ENCODE data around the gene ANKRD63.
A peak's percentile ranks its signal among the peaks of the same experiment; 100 is the strongest.

The ANKRD63 gene

DNA sequence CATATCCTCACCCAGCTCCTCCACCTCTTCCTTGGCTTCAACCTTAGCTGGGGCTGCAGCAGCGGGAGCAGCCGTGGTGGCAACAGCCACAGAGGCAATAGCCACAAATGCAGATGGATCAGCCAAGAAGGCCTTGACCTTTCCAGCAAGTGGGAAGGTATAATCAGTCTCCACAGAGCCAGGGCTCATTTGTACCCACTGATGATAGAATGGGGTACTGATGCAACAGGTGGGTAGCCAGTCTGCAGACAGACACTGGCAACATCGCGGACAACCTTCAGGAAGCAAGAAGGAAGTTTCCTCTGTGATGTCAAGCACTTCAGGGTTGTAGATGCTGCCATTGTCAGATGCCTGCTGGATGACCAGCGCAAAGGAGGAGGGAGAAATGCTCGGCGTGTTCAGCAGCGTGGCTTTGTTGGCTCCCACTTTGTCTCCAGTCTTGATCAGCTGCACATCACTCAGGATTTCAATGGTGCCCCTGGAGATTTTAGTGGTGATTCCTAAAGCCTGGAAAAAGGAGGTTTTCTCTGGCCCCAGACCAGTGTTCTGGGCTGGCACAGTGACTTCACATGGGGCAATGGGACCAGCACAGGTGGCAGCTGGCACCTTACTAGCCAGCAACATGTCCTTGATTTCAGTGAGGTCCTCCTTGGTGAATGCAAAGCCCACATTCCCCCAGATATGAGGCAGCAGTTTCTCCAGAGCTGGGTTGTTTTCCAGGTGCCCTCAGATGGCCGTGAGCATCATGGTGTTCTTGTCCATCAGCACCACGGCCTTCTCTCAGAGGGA lies 29.7 kb upstream of the ANKRD63 start:
- DNase-seq = no peak

DNA sequence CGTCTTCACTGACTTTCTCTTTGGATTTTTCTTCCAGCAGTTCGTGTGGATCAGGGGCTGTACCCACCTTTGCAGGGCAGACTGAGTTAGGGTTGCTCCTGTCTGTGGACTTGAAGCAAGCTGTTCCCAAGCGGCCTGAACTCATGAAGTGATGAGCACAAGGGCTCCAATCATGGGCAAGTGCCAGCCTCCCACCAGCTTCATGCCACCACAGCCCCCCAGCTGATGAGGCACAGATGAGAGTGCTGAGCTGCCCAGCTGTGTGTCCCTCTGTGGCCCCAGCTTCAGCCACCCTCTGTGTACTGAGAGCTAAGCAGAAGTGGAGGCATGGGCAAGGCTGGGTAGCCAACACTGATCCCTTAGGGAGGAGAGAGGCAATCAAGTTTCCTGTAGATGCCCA lies 28.1 kb upstream of the ANKRD63 start:
- DNase-seq = no peak

DNA sequence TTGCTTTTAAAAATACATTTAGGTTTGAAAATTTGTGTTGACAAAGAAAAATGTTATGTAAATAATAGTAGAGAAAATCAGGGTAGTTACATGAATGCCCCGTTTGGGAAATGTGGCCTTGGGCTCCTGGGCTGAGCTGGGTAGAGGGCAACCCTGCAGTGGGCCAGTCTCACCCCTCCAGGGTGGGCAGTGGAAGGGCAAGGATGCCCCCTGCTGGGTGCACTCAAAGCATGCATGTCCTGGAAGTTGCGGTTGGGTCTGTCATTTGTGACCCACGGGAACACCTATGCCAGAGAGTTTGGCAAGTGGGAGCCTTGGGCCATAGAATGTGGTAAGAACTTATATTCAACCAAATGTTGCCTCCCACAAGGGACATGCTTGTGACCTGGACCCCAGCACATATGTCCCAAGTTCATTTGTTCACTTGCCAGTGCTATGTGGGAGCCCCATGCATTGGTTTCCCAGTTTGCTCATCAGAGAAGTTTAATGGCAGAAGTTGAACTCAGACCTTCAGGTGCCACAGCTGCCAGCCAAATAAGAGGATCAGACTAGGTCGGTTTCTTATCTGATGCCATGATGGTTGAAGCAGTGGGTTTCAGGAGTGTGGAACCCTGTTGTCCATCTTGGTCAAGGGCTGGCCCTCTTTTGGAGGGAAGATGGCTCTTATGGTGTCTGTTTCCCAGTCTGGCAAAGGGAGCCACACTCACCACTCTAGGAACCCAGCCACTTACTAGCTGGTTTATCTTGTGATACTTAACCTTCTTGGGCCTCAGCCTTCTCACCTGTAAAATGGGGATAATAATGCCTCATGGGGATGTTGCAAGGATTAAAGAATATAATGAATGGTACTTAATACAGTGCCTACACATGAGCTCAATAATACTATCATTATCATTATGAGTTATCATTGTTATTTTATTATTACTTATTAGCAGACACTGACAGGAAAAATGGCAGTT lies 27.4 kb upstream of the ANKRD63 start:
- peak; percentile 57 for DNase-seq

DNA sequence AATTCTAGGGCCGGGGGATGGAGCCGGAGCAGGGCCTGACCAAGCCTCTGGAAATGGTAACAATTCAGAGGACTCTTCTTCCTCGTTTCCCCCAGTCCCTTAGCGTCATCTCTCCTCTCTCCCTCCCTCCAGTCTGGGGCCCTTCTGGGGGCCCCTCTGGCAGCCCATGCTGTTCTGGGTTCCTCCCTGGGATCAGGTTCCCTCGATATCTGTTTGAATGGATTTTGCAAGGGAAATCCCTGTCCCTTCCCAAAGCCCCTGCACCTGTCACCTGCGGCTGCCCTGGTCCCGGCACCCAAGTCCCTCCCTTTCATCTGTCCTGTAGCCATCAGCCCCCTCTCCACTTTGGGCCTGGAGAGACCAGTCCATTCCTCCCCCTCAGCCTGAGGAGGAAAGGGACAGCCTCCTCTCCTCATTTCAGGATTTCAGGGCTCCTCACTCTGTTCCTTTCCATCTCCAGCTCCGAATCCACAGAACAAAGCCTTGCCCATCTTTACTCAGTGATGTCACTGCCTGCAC lies 26.5 kb upstream of the ANKRD63 start:
- no peak for DNase-seq

DNA sequence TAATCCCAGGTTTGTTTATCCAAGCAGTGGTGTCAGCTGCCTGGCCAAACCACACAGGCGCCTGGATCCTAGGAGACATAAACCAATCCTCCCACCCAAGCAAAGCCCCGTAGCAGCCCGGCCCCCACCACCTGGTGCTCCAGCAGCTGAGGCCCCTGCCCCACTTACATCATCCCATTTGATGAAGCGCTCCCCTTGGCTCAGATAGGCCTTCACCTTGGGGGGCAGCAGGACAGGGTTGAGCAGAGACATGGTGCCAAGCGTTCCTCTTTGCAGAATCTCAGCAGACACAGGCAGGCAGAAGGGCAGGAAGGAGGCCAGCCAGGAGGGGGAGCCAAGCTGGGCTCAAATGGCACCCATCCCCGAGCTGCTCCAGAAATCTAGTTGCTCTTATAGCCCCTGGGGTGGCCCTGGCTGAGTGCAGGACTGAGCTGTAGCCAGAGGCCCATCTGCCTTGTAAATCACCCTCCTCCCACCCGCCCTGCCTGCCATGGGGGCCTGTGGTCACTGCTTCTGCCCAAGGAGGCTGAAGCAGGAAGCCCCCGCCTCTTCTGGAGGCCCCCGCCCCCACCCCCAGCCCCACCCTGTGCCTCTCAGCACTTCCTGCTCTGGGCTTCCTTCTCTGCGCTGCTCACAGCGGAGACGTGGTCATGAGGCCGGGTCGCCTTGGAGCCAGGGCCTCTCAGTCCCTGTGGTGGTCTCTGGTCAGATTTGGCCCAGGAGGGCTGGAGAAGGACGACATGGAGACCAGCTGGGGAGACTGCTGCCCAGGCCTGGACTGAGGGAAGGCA lies 24.8 kb upstream of the ANKRD63 start, which contains the start of gene PLCB2:
PLCB2 (minus strand) TSS at position 515 of the 791 bp plus-strand sequence; CDS start at position 252, 263 bp downstream.
- DNase-seq = peak; percentile 66

DNA sequence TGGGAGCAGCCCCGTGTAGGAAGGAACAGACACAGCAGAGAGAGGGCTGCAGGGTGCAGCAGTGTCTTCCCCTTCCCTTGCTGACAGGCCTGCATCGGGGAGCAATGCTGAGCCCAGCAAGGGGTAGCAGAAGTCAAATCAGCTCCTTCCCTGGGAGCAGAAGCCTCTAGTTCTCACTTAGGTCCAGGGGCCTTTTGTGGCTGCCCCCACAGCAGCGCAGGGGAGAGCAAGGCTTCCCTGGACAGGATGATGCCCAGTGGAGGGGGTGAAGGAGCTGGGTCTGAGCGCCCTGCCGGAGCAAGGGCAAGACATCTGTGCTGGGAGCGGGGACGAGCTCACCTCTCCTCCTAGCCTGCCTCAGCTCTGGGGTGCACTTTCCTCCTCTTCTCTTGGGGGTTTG lies 24.0 kb upstream of the ANKRD63 start:
- no peak for DNase-seq

DNA sequence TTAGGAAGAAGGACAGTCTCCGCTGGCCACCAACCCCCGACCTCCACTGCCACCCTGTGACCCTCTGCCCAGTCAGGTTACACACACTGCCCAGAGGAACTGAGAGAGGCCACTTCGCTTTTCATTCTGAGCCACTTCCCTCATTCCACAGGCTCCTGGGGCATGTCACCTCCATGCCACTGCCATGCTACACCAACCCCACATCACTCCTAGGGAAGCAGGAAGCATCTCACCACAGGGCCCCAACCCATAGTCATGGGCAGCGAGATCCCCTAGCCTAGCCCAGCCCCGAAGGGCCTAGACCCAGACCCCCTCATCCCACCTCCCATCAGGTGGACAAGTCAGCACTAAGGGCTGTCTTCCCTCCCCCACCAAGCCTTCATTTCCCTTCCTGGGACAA lies 23.5 kb upstream of the ANKRD63 start:
- no peak for DNase-seq

DNA sequence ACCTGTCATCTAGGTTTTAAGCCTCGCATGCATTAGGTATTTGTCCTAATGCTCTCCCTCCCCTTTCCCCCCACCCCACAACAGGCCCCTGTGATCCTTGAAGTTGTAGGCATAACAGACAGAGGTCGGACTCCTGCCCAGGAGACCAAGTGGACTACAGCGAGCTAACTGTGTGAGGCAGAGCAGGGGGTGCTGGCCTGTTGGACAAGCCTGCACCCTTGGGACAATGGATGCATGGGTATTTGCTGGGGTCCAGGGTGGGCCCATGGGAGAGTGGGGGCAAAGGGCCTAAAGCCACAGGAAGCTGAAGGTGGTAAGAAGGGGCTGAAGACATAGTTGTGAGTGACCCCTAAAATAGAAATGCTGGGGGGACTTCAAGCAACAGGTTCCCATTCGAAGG lies 22.4 kb upstream of the ANKRD63 start:
- DNase-seq = no peak

DNA sequence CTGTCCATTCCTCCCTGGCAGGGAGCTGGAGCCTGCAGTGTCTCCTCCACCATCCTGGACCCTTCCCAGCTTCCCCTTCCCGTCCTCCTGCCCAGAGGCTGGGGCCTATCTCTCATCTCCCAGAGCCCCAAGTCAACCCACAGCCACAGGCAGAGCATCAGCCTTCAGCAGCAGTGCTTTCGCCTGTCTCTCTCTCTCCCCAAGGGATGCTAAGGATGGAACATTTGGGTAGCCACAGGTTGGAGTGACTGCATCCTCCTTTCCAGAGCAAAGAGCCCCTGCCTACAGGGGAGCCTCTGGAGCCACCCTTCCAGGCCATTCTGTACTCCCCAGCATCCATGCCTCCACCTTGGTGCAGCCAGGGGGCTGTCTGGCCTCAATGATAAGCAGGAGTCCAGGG lies 20.7 kb upstream of the ANKRD63 start:
- no peak for DNase-seq

DNA sequence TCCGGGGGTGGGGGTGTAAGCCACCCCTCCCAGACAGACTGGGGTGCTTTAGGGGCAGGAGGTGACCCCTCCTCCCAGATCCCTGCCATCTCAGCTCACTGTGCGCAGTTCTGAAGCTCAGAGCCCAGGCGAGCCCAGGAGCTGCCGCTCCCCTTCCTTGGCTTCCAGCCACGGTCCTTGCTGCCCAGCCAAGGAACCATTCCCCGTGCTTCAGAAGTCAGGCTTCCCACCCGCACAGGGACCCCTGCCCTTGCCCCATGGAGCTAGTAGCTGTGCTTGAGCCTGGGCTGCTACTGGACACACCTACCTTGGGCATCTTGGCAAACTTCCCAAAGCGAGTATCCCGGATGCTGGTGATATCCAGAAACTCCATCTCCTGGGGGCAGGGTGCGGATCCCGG lies 20.1 kb upstream of the ANKRD63 start:
- no peak for DNase-seq

DNA sequence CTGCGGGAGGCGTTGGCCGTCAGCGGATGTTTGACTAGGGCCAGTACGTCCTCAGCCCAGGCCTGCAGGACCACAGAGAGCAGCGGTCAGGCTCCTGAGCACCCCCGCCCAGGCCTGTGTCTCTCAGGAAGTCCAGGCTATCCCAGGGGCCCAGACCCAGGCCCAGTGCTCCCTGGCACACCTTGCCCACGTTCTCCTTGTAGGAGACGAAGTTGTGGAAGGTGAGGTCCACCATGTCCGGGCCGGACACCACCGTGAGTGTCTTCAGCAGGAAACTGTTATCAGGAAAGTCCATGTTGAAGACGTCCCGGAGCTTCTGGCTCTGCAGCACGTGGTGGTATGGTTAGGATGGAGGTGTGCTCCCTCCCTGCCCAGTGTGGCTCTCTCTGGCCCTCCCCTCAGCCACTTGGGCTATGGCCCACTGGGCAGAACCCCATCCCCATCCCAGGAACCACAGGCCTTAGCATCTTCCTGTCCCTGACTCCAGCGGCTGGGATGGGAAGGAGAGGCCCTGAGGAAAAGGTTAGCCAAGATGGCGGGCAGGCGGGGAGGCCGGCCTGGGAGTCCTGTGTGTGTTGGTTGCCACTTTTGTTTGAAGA lies 19.5 kb upstream of the ANKRD63 start:
- DNase-seq = no peak

DNA sequence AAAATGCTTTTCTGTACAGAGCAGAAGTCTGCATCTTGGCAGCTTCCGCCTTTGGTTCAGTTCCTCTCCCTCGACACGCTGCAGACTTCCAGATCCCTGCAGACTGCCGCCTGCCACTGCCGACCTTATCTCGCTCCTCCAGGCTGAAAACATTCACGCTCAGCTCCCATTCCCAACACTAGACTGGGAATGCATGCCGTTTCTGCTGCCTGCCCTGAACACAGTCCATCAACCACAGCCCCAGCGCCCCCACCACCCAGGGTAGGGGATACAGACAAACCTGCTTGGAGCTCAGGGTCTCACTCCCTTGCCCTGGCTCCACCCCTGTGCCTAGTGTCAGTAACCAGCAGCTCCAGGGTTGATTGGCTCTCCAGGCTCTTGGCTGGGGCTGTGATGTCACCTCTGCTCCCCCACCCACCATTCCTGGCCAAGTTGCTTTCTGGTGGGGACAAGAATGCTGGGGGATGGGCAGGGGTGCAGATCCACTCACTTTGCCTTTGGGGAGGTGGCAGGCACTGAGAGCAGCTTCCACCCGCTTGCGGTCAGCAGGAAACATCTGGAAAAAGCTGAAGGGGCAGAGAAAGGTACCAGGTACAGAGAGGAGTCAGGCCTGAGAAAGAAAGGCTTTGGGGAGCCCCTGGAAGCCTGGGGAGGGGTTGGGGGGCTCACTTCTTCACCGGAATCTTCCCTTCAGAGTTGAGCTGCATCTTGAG lies 18.8 kb upstream of the ANKRD63 start:
- DNase-seq = no peak

DNA sequence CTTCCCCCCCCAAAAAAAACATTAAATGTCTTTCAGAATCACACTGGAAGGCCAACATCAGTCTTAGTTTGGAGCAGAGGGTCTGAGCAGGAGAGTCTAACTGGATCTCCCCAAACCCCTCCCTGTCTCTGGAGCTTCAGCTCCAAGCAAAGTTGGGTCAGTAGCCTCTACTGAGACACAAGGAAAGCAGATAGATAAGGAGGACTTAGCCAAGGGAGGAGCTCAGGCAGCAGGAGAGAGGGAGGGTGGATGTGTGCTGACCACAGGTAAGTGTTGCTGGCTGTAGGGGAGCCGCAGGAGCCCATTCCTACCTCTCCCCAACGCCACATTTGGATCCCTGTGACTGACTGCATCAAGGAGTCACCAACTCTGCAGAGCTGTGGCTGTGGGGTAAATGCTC lies 17.9 kb upstream of the ANKRD63 start:
- no peak for DNase-seq

DNA sequence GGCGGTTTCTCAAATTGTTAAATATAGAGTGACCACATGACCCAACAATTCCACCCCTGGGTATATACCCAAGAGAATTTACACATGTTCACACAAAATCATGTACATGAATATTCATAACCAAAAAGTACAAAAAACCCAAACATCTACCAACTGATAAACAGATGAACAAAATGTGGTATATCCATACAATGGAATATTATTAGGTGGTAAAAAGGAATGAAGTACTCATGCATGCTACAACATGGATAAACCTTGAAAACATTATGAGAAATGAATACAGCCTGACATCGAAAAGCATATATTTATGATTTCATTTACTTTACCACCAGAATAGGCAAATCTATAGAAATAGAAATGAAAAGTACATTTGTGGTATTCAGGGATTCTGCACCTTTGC lies 17.5 kb upstream of the ANKRD63 start:
- DNase-seq = no peak

DNA sequence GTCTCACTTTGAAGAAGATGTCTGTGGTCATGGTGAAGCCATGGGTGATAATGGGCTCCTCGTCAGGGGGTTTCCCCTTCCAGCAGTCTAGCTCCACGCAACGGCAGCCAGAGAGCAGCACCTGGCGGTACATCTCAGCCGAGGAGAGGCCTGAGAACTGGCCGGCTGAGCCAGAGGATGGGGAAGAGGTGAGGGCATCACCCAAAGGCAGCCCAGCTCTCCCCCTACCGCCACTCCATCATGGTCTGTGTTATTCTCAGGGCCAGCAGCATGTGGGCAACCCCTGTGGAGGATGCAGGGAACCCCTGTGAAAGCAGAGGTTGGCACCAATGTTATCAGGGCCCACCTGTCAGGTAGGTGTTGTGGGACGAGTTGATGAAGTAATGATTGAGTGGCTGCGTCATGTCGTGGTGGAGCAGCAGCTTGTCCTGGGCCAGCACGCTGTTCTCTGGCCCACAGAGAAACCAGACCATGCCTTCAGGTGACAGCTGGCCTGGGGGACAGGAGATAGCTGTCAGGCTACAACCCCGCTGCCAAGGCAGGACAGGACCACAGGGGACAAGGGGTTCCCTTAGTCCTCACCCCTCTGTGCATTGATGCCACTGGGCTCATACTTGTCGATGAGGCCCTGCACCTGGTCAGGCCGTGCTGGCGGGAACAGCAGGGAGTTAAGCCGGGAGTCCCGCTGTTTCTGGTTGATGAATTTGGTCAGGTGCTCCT lies 15.5 kb upstream of the ANKRD63 start:
- DNase-seq = no peak

DNA sequence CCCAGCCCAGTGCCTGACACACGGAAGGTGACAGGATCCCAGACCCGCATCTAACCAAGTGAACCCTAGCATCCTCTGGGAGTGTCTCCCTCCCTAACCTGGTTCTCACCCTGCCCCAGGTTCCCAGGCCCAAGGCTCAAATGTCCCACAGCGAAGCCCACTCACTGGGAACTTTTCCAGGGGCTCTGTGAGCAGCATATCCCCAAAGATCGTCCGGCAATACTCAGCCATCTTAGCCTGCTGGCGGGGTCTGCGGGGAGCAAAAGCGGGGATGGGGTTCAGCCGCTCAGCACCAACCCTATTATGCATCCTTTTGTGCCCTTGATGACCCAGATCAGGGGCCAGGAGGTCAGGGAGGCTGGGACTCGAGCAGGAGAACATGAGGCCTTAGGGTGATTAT lies 14.5 kb upstream of the ANKRD63 start:
- no peak for DNase-seq

DNA sequence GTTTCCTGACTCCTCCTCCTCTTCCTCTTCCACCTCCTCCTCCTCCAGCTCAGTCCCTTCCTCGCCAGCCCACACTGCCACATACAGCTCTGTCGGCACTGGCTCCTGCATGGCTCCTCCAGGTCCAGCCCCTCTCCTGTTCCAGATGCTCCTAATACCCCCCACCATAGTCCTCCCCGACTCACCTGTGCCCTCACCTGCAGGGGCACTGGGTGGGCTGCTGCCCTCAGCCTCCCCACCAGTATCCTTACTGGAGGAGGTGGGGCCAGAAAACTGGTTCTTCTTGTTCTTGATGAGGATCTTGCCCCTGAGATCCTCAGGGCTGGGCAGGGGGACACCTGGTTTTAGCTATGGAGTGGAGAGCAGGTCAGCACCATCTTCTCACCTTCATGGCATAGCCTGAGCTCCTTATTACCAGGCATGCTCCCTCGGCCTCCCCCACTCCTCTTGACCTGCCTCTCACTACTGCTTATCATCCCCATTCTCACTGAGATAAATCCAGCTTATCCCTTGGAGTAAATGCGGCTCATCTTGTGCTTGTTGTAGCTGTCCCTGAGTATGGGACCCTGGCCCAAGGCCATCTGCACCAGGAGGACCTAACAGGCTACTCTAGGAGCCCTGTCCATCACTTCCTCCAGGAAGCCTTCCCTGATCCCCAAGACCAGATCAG lies 13.8 kb upstream of the ANKRD63 start:
- no peak for DNase-seq

DNA sequence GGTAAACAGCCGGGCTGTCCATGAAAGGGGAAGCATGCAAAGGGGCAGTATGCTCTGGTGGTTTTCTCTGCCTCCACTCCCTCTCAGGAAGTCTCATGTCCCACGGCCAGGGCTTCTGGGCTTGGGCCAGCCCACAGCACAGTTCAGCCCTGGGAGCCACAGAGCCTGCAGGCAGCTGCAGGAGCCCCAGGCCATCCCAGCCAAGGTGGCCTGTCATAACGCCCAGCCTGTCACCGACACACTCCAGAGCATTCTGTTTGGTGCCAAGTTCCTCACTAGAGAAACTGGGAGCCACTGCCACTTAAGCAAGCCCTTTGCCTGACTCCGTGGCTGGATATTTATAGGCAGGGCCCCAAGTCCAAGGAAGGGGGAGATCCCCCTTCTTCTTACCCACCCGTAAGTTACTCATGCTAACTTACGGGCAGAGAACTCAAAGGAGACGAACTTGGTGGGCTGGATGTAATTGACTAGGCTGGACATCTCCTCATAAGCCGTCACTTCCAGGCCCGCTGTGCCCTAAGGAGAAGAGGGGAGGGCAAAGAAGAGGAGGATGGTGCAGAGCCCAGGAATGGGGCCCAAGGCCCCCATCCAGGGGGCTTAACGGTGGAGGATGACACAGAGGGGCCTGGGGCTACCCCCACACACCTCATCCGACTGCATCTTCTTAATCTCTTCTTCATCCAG lies 13.2 kb upstream of the ANKRD63 start:
- no peak for DNase-seq

DNA sequence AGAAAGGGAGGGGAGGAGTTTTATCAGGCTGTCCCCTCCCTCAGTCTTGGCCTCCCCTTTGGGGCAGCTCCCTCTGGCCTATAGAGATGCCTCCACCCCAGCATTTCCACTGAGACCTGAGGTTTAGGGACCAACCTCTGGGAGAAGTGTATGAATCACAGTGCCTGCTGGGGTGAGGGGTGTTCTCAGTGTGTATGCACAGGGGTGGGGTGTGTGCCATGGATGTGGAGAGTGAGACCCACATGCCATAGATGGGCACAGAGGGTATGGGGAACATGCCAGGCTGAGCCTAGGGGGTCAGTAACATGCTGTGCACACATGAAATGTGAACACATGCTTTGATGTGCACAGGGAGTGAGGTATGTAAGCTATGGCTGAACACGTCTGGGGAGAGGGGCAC lies 12.4 kb upstream of the ANKRD63 start:
- no peak for DNase-seq
